ENCODE data around the gene ABLIM1. TPM values are rescaled to one million over a fixed set of nuclear protein-coding genes. Genes with fewer than 3 reads are reported as not detected.

Gene ABLIM1
- total RNA-seq, 4 donors from 2014 or later: 56.9 to 108 (median 96.1) TPM

DNA sequence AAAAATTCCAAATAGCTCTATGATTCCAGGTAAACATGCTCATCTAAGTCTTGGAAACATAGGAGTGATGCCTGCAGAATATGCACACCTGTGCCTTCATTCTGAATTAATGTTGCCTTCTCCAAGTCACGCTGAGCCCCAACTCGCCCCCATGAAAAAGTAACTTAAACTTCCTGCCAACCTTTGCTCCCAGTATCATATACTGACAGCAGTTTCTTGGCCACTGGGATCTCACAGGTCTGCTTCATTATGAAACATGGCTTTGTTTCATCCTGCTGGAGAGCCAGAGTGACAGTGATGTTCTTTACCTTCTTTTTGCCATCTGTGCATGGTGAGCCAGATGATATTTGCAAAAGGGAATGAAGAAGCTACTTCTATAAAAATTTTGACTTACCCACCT is 34.9 kb downstream of the ABLIM1 start:
- Histone ChIP-seq H3K4me3 (no peak overlapping the region), H3K9me3 (no peaks in the 10 kb centered on the region), H3K4me1 (peaks cover 14 to 24% (median 17%) of the 10 kb centered on the region in 4 donors), H3K36me3 (no peaks in the 10 kb centered on the region), H3K27ac (peak overlapping the region; percentile 30 to 68 (median 44)), H3K27me3 (no peaks in the 10 kb centered on the region)
- intact Hi-C loops (cut with DNase I; ENCODE audit: low total_unique reads): no loop called here
- WGBS, 2 donors (ENCODE audit: low coverage in 1 of 2): 44 to 64% methylated on average over 2 of the region's 2 CpGs
- in situ Hi-C loops (cut with MboI; ENCODE audit: low pct_ligation_motif_present in 1 of 4, low pct_unique_long_range_greater_than_20kb in 1 of 4, low sequenced_read_pairs in 3 of 4): no loop called here
- DNase-seq: no peak
- no peak for TF ChIP-seq EP300 (IDR thresholded peaks at IDR 0.05; ENCODE audit: low read depth)
- TF ChIP-seq POLR2A (IDR thresholded peaks at IDR 0.05): no peak
- no peak for TF ChIP-seq POLR2AphosphoS5 (IDR thresholded peaks at IDR 0.05)
- TF ChIP-seq, protein P1, sequence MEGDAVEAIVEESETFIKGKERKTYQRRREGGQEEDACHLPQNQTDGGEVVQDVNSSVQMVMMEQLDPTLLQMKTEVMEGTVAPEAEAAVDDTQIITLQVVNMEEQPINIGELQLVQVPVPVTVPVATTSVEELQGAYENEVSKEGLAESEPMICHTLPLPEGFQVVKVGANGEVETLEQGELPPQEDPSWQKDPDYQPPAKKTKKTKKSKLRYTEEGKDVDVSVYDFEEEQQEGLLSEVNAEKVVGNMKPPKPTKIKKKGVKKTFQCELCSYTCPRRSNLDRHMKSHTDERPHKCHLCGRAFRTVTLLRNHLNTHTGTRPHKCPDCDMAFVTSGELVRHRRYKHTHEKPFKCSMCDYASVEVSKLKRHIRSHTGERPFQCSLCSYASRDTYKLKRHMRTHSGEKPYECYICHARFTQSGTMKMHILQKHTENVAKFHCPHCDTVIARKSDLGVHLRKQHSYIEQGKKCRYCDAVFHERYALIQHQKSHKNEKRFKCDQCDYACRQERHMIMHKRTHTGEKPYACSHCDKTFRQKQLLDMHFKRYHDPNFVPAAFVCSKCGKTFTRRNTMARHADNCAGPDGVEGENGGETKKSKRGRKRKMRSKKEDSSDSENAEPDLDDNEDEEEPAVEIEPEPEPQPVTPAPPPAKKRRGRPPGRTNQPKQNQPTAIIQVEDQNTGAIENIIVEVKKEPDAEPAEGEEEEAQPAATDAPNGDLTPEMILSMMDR (IDR thresholded peaks at IDR 0.05): no peak

DNA sequence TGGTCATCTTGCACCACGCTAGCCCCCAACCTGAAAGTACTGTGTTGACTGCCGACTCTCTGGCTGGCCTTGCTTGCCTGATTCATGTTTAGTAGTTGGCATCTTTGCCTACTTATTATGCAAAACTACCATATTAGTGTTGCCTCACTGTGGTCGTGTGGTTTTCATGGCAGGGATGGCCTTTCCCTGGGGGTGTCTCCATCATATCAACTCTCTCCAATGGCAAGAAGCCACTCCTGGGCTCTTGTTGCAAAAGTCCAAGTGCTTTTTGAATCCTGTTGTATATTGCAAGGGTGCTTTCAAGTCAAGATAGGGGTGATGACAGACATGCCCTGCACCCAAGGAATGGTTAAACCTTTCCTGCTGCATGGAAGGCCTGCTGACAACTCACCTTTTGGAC is 39.4 kb downstream of the ABLIM1 start:
- TF ChIP-seq POLR2AphosphoS5 (IDR thresholded peaks at IDR 0.05): no peak
- TF ChIP-seq, protein P1 (IDR thresholded peaks at IDR 0.05): no peak
- no peak for TF ChIP-seq POLR2A (IDR thresholded peaks at IDR 0.05)
- no peak for TF ChIP-seq EP300 (IDR thresholded peaks at IDR 0.05; ENCODE audit: low read depth)

DNA sequence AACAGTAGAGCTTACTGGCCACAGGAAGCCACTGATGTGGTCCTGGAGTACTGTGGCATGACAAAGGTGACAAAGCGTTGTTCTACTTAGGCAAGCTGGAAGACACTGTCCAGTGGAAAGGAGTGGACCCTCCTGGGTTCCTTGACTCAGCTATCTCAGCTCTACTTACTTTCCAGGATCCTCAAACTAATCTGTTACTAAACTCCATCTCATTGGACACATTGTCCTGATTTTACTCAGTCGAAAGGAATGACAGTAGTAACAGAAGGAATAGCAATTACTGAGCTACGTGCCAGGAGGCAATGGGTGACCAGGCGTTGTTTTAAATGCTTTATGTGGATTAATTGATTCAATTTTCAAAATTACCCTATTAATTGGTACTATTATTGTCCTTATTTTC is 41.6 kb downstream of the ABLIM1 start:
- no peak for DNase-seq
- peaks cover 5 to 41% (median 26%) of the 10 kb centered on the region in 4 donors for H3K4me1 ChIP-seq
- H3K4me3 ChIP-seq: no peak overlapping the region
- intact Hi-C loops (cut with DNase I; ENCODE audit: low total_unique reads) (no loop called here), in situ Hi-C loops (cut with MboI; ENCODE audit: low pct_ligation_motif_present in 1 of 4, low pct_unique_long_range_greater_than_20kb in 1 of 4, low sequenced_read_pairs in 3 of 4) (no loop called here)
- no peaks in the 10 kb centered on the region for H3K27me3 ChIP-seq
- 95 to 100% methylated on average over 2 to 4 of the region's 4 CpGs for WGBS, 2 donors (ENCODE audit: low coverage in 1 of 2)
- no peak overlapping the region for H3K27ac ChIP-seq
- H3K36me3 ChIP-seq: no peaks in the 10 kb centered on the region
- no peak for TF ChIP-seq POLR2A (IDR thresholded peaks at IDR 0.05)
- no peaks in the 10 kb centered on the region for H3K9me3 ChIP-seq

More for the DNA sequence above, 39.4 kb downstream of the ABLIM1 start:
- Histone ChIP-seq H3K36me3 (no peaks in the 10 kb centered on the region), H3K4me3 (no peak overlapping the region), H3K27ac (no peak overlapping the region), H3K9me3 (no peaks in the 10 kb centered on the region), H3K4me1 (peaks cover 13 to 37% (median 24%) of the 10 kb centered on the region in 4 donors), H3K27me3 (no peaks in the 10 kb centered on the region)
- no peak for DNase-seq
- WGBS, 2 donors (ENCODE audit: low coverage in 1 of 2): 80 to 95% methylated on average over 3 of the region's 3 CpGs
- in situ Hi-C loops (cut with MboI; ENCODE audit: low pct_ligation_motif_present in 1 of 4, low pct_unique_long_range_greater_than_20kb in 1 of 4, low sequenced_read_pairs in 3 of 4) (no loop called here), intact Hi-C loops (cut with DNase I; ENCODE audit: low total_unique reads) (no loop called here)

DNA sequence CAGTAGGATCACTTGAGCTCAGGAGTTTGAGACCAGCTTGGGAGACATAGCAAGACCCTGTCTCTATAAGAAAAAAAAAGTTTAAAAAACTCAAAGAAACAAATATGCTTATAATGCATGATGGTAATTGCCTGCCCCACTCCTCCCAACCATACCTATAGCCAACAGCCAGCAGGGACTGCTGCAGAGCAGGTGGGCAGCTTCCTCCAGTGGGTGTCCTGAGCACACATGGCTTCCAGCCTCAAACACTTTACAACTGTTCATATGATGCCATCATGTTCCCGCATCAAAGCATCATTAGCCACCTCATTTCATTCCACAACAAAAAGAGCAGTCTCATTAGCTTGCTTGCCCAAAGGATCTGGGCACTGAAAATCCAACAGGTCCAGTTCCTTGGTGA is 42.0 kb downstream of the ABLIM1 start:
- no peak overlapping the region for H3K27ac ChIP-seq

More for the DNA sequence above, 42.0 kb downstream of the ABLIM1 start:
- in situ Hi-C loops (cut with MboI; ENCODE audit: low pct_ligation_motif_present in 1 of 4, low pct_unique_long_range_greater_than_20kb in 1 of 4, low sequenced_read_pairs in 3 of 4): no loop called here
- Histone ChIP-seq H3K9me3 (no peaks in the 10 kb centered on the region), H3K4me1 (peaks cover 5 to 44% (median 29%) of the 10 kb centered on the region in 4 donors), H3K36me3 (no peaks in the 10 kb centered on the region), H3K27me3 (no peaks in the 10 kb centered on the region), H3K4me3 (no peak overlapping the region)
- DNase-seq: no peak
- WGBS, 2 donors (ENCODE audit: low coverage in 1 of 2): 91% methylated on average over 1 of the region's 1 CpG; no CpG with 5 or more reads in 1 of the 2 donors
- TF ChIP-seq EP300 (IDR thresholded peaks at IDR 0.05; ENCODE audit: low read depth) (no peak), POLR2A (IDR thresholded peaks at IDR 0.05) (no peak), POLR2AphosphoS5 (IDR thresholded peaks at IDR 0.05) (no peak)
- TF ChIP-seq, protein P1 (IDR thresholded peaks at IDR 0.05): no peak
- intact Hi-C loops (cut with DNase I; ENCODE audit: low total_unique reads): no loop called here

Measured in transverse colon (tissue), 4 donors.